HepG2 (cell line): ENCODE measurements around the gene RBPJ. TPM values are rescaled to one million over a fixed set of nuclear protein-coding genes. Genes with fewer than 3 reads are reported as not detected.

Source experiments
- ATAC-seq: fragments of 200-7000 bp; cut with Tn5 transposase; 3 replicates; pipeline ENCODE4 v1.9.1; 2020; ENCODE audit warnings: mild to moderate bottlenecking, moderate library complexity
- BruUV-seq: library from RNA; stranded (reverse); fragments of 400-500 nt; replicated peaks from 2 replicates; lab custom pipeline; 2021; lab: Mats Ljungman, UMichigan
- CTCF ChIA-PET: fragments of 300-600 bp; formaldehyde crosslinking; extraction: SDS; loops from one replicate; lab custom pipeline; 2021; ENCODE audit warnings: low total read pairs, inconsistent platforms, low intra/inter-chr PET ratio; lab: Yijun Ruan, JAX
- POLR2A ChIA-PET: fragments of 350-600 bp; sonication (Branson Sonifier 250); formaldehyde crosslinking; loops from one replicate; lab custom pipeline; 2020; ENCODE audit warnings: antibody characterized with exemption, inconsistent platforms; lab: Yijun Ruan, JAX
- DNase-seq: peaks from one replicate; pipeline ENCODE4 v3.0.0-alpha.2; 2015; ENCODE audit warnings: low spot score
- FAIRE-seq: peaks from 3 replicates; lab custom pipeline; 2011; peaks lifted over from hg19 to GRCh38; lab: Jason Lieb, UNC
- H2AFZ ChIP-seq: one replicate; pipeline ENCODE4 v1.6.1; 2011; ENCODE audit warnings: low read length, inconsistent platforms
- H3K27ac ChIP-seq: fragments of 300-600 bp; 3 replicates; pipeline ENCODE4 v1.8.0; 2011; ENCODE audit warnings: mixed run types, mild to moderate bottlenecking, mixed read lengths, low read length, inconsistent platforms; ENCODE audit not compliant: insufficient read depth; ENCODE audit errors: extremely low read length
- H3K27me3 ChIP-seq, 2 experiments: fragments of 200-600 bp in 1 of 2; 2 replicates in 1 of 2; 3 replicates in 1 of 2; pipeline versions ENCODE4 v1.6.0 to v1.8.0; 2011; ENCODE audit warnings: low read length in 2 of 2, mild to moderate bottlenecking in 2 of 2, moderate library complexity in 2 of 2, inconsistent platforms in 1 of 2; ENCODE audit not compliant: insufficient read depth in 2 of 2, control insufficient read depth in 1 of 2
- H3K36me3 ChIP-seq, 2 experiments: fragments of 200-600 bp in 1 of 2; replicated peaks in 1 of 2; 2 replicates in 1 of 2; 3 replicates in 1 of 2; pipeline versions ENCODE4 v1.5.1 to v1.8.0; 2011; ENCODE audit warnings: low read length in 2 of 2, inconsistent platforms in 1 of 2; ENCODE audit not compliant: insufficient read depth in 2 of 2, control insufficient read depth in 1 of 2
- H3K4me1 ChIP-seq: 2 replicates; pipeline ENCODE4 v1.5.1; 2012; ENCODE audit warnings: low read length, inconsistent platforms; ENCODE audit not compliant: insufficient read depth
- H3K4me2 ChIP-seq: 2 replicates; pipeline ENCODE4 v1.6.0; 2011; ENCODE audit warnings: low read depth, low read length, inconsistent platforms
- H3K4me3 ChIP-seq, 3 experiments: fragments of 200-600 bp in 1 of 3; sonication (generic), shearing (Covaris generic) in 1 of 3; replicated peaks in 1 of 3; 2 replicates each; pipeline ENCODE4 v1.5.1; 2011 to 2016; ENCODE audit warnings: low read length in 3 of 3, inconsistent platforms in 2 of 3, low read depth in 2 of 3, mild to moderate bottlenecking in 2 of 3, control low read depth in 1 of 3, mixed read lengths in 1 of 3; ENCODE audit not compliant: insufficient read depth in 1 of 3
- H3K79me2 ChIP-seq: one replicate; pipeline ENCODE4 v1.6.1; 2011; ENCODE audit warnings: low read length, inconsistent platforms; ENCODE audit not compliant: insufficient read depth
- H3K9ac ChIP-seq: 2 replicates; pipeline ENCODE4 v1.6.0; 2011; ENCODE audit warnings: mild to moderate bottlenecking, low read depth, low read length, inconsistent platforms; ENCODE audit not compliant: insufficient read depth
- H3K9me3 ChIP-seq: 2 replicates; pipeline ENCODE4 v1.5.1; 2012; ENCODE audit warnings: mild to moderate bottlenecking, low read length
- H4K20me1 ChIP-seq: 2 replicates; pipeline ENCODE4 v1.6.0; 2011; ENCODE audit warnings: inconsistent platforms, mild to moderate bottlenecking, low read length, moderate library complexity; ENCODE audit not compliant: insufficient read depth
- HDAC2 ChIP-seq: sonication (generic); formaldehyde crosslinking; IDR thresholded peaks from 2 replicates; pipeline ENCODE4 v1.4.0; 2020; ENCODE audit warnings: missing genetic modification reagents
- NFIB ChIP-seq: sonication (generic); formaldehyde crosslinking; IDR thresholded peaks from 2 replicates; pipeline ENCODE4 v1.9.0; 2021; ENCODE audit warnings: missing genetic modification reagents, mild to moderate bottlenecking, borderline replicate concordance
- NONO ChIP-seq, 2 experiments: fragments of 450-650 bp in 1 of 2; sonication (generic) in 1 of 2; formaldehyde crosslinking in 1 of 2; IDR thresholded peaks in 1 of 2; conservative IDR thresholded peaks in 1 of 2; 2 replicates each; pipeline versions ENCODE4 v1.6.1 to v1.8.0; 2017 to 2022; ENCODE audit warnings: mild to moderate bottlenecking in 1 of 2, missing genetic modification reagents in 1 of 2, moderate library complexity in 1 of 2
- PRMT3 ChIP-seq: sonication (generic); formaldehyde crosslinking; IDR thresholded peaks from 2 replicates; pipeline ENCODE4 v1.8.1; 2022; ENCODE audit warnings: low read depth, mild to moderate bottlenecking, moderate library complexity, missing genetic modification reagents, borderline replicate concordance
- XBP1 ChIP-seq: sonication (generic); formaldehyde crosslinking; IDR thresholded peaks from 2 replicates; pipeline ENCODE4 v1.5.0; 2020; ENCODE audit warnings: missing genetic modification reagents
- ZNF230 ChIP-seq: sonication (generic); formaldehyde crosslinking; IDR thresholded peaks from 2 replicates; pipeline ENCODE4 v1.4.0; 2020; ENCODE audit warnings: mild to moderate bottlenecking, missing genetic modification reagents
- ZNF235 ChIP-seq: sonication (generic); formaldehyde crosslinking; IDR thresholded peaks from 2 replicates; pipeline ENCODE4 v1.8.1; 2023; ENCODE audit warnings: mild to moderate bottlenecking, missing genetic modification reagents, borderline replicate concordance
- ZNF337 ChIP-seq: sonication (generic); formaldehyde crosslinking; IDR thresholded peaks from 2 replicates; pipeline ENCODE4 v1.5.1; 2020; ENCODE audit warnings: missing genetic modification reagents, low read depth, mild to moderate bottlenecking, borderline replicate concordance
- ZNF33B ChIP-seq: sonication (generic); formaldehyde crosslinking; IDR thresholded peaks from 2 replicates; pipeline ENCODE4 v1.5.1; 2020; ENCODE audit warnings: mild to moderate bottlenecking, missing genetic modification reagents
- ZSCAN21 ChIP-seq: sonication (generic); formaldehyde crosslinking; IDR thresholded peaks from 2 replicates; pipeline ENCODE4 v1.8.0; 2022; ENCODE audit warnings: mild to moderate bottlenecking, missing genetic modification reagents, moderate library complexity, borderline replicate concordance
- WGBS: methylation state at CpG from one replicate; pipeline ENCODE4 v1.1.6; 2017; ENCODE audit warnings: low lambda C conversion rate; 5-methylcytosine and 5-hydroxymethylcytosine counted together
- in situ Hi-C: cut with HindIII; loops from 2 replicates; pipeline ENCODE4 v1.10.0; 2017; ENCODE audit warnings: low pct_unique_long_range_greater_than_20kb; ENCODE audit not compliant: extremely low pct_ligation_motif_present
- intact Hi-C: fragments of 100-400 bp; cut with micrococcal nuclease; formaldehyde crosslinking; loops from one replicate; pipeline ENCODE4 v1.10.0; 2022; ENCODE audit not compliant: unreplicated experiment
- polyA plus RNA-seq, 8 experiments: library from polyadenylated mRNA; depleted of rRNA in 3 of 8; stranded (reverse) in 7 of 8; unstranded in 1 of 8; fragments of >200 nt; fragmentation: Illumina TruSeq in 4 of 8; extraction: Trizol in 4 of 8; gene quantifications; 2 replicates each; pipeline versions ENCODE4 v1.2.1 to v1.2.3, GENCODE V29; 2011 to 2016; ENCODE audit warnings: low read depth in 4 of 8, missing spikeins in 1 of 8, mixed read lengths in 1 of 8; ENCODE audit not compliant: insufficient read depth in 1 of 8
- total RNA-seq, 5 experiments: library from RNA; depleted of rRNA; stranded (reverse); fragments of >200 nt; fragmentation: Illumina TruSeq; extraction: Trizol; gene quantifications; 2 replicates each; pipeline ENCODE4 v1.2.3, GENCODE V29; 2016; ENCODE audit warnings: low read depth in 1 of 5
- TF ChIP-seq, protein P1 (sequence below): sonication (generic); formaldehyde crosslinking; IDR thresholded peaks from 2 replicates; pipeline ENCODE4 v1.5.1; 2020; ENCODE audit warnings: mild to moderate bottlenecking, missing genetic modification reagents
- TF ChIP-seq, protein P2 (sequence below): sonication (generic); formaldehyde crosslinking; IDR thresholded peaks from 2 replicates; pipeline ENCODE4 v1.4.0; 2020; ENCODE audit warnings: missing genetic modification reagents
- TF ChIP-seq, protein P3 (sequence below): sonication (generic); formaldehyde crosslinking; IDR thresholded peaks from 2 replicates; pipeline ENCODE4 v1.4.0; 2020; ENCODE audit warnings: mild to moderate bottlenecking, missing genetic modification reagents
- TF ChIP-seq, protein P4 (sequence below): sonication (generic); formaldehyde crosslinking; IDR thresholded peaks from 2 replicates; pipeline ENCODE4 v1.8.1; 2023; ENCODE audit warnings: mild to moderate bottlenecking, missing genetic modification reagents

Gene RBPJ
- total and polyA plus RNA-seq, 2 of the 13 experiments (the other 11 are each of a cell fraction or from before 2014, with no cell fraction given) = 25.9 to 33.2 TPM

DNA sequence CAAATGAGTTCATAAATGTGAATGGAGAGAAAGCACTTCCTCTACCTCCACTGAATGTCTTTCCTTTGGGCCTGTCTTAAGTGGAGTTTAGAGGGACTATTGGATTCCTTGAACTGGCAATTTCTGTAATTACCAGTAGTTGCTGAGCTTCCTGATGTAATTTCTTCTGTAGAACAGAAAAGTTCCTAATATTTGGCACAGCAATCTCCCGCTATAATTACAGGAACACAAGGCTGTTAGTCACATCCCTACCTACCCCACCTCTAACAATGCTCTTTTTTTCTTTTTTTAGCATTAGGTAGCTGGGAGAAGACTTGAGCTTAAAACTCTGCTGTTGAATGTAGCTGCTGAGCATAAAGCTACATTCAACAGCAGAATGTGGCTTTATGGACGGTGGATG is 24.8 kb upstream of the RBPJ start:
- in situ Hi-C loops (no loop called here), intact Hi-C loops (no loop called here)
- TF ChIP-seq HDAC2 (CRISPR knock-in tag) (no peak), ZNF33B (CRISPR knock-in tag) (no peak), NONO (IDR thresholded peaks at IDR 0.05) (no peak), NONO (CRISPR knock-in tag; conservative IDR thresholded peaks at IDR 0.05) (no peak), ZNF235 (CRISPR knock-in tag) (no peak), PRMT3 (CRISPR knock-in tag) (no peak), ZNF337 (no peak), NFIB (CRISPR knock-in tag) (no peak), XBP1 (CRISPR knock-in tag) (no peak), ZNF230 (CRISPR knock-in tag) (no peak), ZSCAN21 (CRISPR knock-in tag) (no peak)
- TF ChIP-seq, protein P1, sequence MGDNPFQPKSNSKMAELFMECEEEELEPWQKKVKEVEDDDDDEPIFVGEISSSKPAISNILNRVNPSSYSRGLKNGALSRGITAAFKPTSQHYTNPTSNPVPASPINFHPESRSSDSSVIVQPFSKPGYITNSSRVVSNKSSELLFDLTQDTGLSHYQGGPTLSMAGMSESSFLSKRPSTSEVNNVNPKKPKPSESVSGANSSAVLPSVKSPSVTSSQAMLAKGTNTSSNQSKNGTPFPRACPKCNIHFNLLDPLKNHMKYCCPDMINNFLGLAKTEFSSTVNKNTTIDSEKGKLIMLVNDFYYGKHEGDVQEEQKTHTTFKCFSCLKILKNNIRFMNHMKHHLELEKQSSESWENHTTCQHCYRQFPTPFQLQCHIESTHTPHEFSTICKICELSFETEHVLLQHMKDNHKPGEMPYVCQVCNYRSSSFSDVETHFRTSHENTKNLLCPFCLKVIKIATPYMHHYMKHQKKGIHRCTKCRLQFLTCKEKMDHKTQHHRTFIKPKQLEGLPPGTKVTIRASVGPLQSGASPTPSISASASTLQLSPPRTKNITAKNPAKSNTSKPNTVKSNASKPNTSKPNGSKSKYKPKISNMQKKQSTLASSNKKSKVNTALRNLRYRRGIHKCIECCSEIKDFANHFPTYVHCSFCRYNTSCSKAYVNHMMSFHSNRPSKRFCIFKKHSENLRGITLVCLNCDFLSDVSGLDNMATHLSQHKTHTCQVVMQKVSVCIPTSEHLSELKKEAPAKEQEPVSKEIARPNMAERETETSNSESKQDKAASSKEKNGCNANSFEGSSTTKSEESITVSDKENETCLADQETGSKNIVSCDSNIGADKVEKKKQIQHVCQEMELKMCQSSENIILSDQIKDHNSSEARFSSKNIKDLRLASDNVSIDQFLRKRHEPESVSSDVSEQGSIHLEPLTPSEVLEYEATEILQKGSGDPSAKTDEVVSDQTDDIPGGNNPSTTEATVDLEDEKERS = no peak
- TF ChIP-seq, protein P2, sequence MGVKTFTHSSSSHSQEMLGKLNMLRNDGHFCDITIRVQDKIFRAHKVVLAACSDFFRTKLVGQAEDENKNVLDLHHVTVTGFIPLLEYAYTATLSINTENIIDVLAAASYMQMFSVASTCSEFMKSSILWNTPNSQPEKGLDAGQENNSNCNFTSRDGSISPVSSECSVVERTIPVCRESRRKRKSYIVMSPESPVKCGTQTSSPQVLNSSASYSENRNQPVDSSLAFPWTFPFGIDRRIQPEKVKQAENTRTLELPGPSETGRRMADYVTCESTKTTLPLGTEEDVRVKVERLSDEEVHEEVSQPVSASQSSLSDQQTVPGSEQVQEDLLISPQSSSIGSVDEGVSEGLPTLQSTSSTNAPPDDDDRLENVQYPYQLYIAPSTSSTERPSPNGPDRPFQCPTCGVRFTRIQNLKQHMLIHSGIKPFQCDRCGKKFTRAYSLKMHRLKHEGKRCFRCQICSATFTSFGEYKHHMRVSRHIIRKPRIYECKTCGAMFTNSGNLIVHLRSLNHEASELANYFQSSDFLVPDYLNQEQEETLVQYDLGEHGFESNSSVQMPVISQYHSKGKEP (CRISPR knock-in tag) = no peak
- TF ChIP-seq, protein P3, sequence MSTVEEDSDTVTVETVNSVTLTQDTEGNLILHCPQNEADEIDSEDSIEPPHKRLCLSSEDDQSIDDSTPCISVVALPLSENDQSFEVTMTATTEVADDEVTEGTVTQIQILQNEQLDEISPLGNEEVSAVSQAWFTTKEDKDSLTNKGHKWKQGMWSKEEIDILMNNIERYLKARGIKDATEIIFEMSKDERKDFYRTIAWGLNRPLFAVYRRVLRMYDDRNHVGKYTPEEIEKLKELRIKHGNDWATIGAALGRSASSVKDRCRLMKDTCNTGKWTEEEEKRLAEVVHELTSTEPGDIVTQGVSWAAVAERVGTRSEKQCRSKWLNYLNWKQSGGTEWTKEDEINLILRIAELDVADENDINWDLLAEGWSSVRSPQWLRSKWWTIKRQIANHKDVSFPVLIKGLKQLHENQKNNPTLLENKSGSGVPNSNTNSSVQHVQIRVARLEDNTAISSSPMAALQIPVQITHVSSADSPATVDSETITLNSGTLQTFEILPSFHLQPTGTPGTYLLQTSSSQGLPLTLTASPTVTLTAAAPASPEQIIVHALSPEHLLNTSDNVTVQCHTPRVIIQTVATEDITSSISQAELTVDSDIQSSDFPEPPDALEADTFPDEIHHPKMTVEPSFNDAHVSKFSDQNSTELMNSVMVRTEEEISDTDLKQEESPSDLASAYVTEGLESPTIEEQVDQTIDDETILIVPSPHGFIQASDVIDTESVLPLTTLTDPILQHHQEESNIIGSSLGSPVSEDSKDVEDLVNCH (CRISPR knock-in tag) = no peak
- TF ChIP-seq, protein P4, sequence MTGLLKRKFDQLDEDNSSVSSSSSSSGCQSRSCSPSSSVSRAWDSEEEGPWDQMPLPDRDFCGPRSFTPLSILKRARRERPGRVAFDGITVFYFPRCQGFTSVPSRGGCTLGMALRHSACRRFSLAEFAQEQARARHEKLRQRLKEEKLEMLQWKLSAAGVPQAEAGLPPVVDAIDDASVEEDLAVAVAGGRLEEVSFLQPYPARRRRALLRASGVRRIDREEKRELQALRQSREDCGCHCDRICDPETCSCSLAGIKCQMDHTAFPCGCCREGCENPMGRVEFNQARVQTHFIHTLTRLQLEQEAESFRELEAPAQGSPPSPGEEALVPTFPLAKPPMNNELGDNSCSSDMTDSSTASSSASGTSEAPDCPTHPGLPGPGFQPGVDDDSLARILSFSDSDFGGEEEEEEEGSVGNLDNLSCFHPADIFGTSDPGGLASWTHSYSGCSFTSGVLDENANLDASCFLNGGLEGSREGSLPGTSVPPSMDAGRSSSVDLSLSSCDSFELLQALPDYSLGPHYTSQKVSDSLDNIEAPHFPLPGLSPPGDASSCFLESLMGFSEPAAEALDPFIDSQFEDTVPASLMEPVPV (CRISPR knock-in tag) = no peak
- no peak for ATAC-seq
- H3K4me3 ChIP-seq = no peak overlapping the region
- POLR2A ChIA-PET = no interaction called here
- H3K27me3 ChIP-seq = peaks cover 0 to 10% of the 10 kb centered on the region in 2 experiments; a peak in 2 of 5 replicates
- FAIRE-seq = no peak
- DNase-seq = no peak
- no TSS peak for BruUV-seq
- no peaks in the 10 kb centered on the region for H3K79me2 ChIP-seq
- H3K9ac ChIP-seq = no peak overlapping the region
- H3K4me1 ChIP-seq = no peaks in the 10 kb centered on the region
- CTCF ChIA-PET = no interaction called here
- H2AFZ ChIP-seq = no peak overlapping the region
- H3K4me2 ChIP-seq = no peak overlapping the region
- 17% methylated on average over 2 of the region's 2 CpGs for whole genome bisulfite sequencing
- no peak overlapping the region for H3K27ac ChIP-seq
- no peaks in the 10 kb centered on the region for H4K20me1 ChIP-seq
- H3K9me3 ChIP-seq = no peaks in the 10 kb centered on the region
- no peaks in the 10 kb centered on the region for H3K36me3 ChIP-seq
